T-helper 9 cell (primary cell): ENCODE measurements around the gene HTD2.

ENCODE experiments used
- DNase-seq: peaks from one replicate; pipeline ENCODE4 v3.0.0-alpha.2; 2020

HTD2 gene

GRCh38 chr3:58359621-58360020, 53.3 kb downstream of the HTD2 start:
- DNase-seq, result no peak

GRCh38 chr3:58361866-58362265, 55.5 kb downstream of the HTD2 start:
- DNase-seq, result no peak

DNA sequence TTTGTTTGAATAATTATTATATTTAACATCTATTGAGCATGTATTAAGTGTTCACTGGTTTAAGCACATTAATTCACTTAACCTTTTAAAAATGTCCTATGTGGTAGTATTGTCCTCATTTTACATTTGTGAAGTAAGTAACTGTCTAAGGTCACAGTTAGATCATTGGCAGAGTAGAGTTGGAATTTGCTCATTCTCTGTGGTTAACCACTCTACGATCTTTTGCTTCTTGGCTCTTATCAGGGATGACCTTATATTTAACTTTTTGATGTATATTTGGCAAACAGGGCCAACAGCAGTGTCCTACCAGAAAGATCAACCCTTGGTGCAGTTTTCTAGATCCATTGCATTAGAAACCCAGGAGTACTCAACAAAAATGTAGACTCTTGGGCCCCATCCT, 60.4 kb downstream of the HTD2 start:
- DNase-seq, result no peak

- no peak for DNase-seq
These were observed 62.7 kb downstream of the HTD2 start for GRCh38 chr3:58369038-58369437.
